A673 (cell line): ENCODE data around the gene STIP1.

ENCODE experiments used
- CTCF ChIP-seq: fragments of 300-800, 200-600 bp; sonication (generic); conservative IDR thresholded peaks from 2 replicates; pipeline ENCODE4 v1.5.1; 2017; ENCODE audit warnings: low read depth, mild to moderate bottlenecking, antibody characterized with exemption, low read length, moderate library complexity, mixed read lengths
- EZH2 ChIP-seq: fragments of 200-600 bp; sonication (generic); IDR thresholded peaks from 2 replicates; pipeline ENCODE4 v1.6.1; 2017; ENCODE audit warnings: borderline replicate concordance, low read depth, mild to moderate bottlenecking, mixed read lengths, antibody characterized with exemption, low read length; ENCODE audit not compliant: poor library complexity, severe bottlenecking

- TF ChIP-seq CTCF (no peak), EZH2 (no peak)
Observed at GRCh38 chr11:64223001-64223651, 37.2 kb downstream of the STIP1 start.
